Measurements from ENCODE around the gene RGPD5. TPM values are rescaled to one million over a fixed set of nuclear protein-coding genes. Genes with fewer than 3 reads are reported as not detected.
"Not testable (repeated sequence)": the region's sequence is repeated elsewhere in the genome, so short reads cannot be mapped to it uniquely, and the experiment has no call there.

The RGPD5 gene
- total and polyA plus RNA-seq, 7 donors, result 0.92 to 44.1 (median 21.0) TPM

DNA sequence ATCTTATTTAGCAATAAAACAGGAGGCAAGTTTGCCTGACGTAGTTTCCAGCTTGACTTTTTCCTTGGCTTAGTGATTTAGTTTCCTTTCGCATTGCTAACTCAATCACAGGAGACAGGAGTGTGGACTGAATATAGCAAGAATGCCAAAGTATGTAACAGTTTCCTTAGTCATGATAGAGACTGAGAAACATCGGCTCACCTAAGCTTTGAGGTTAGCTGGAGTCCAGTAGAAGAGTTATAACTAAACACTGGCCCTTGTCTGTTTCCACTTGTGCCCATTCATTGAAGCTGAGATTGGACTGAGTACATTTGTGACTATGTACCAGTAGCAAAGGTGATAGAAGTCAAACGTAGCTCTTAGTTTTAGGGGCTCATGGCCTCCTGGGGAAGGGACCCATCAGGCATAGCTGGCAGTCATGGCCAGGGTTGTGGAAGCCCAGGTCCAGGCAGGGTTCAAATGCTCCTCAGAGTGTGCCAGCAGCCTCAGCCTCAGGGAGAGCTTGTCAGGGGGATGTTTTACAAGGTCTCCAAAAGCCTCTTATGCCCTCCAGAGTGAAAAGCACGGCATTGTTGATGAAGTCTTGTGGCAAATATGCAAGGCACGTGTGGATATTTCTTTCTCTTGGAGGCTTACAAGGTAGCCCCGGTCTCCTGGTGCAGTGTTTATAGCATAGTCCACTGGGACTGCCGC, 103.8 kb downstream of the RGPD5 start:
- H3K4me3 ChIP-seq; H3K27ac ChIP-seq; H3K4me1 ChIP-seq; intact Hi-C loops (cut with DNase I); DNase-seq; H3K9me3 ChIP-seq; H3K36me3 ChIP-seq; H3K27me3 ChIP-seq: not testable (repeated sequence)
- no CpG with 5 or more reads among the region's 8 CpGs for WGBS, 2 donors

DNA sequence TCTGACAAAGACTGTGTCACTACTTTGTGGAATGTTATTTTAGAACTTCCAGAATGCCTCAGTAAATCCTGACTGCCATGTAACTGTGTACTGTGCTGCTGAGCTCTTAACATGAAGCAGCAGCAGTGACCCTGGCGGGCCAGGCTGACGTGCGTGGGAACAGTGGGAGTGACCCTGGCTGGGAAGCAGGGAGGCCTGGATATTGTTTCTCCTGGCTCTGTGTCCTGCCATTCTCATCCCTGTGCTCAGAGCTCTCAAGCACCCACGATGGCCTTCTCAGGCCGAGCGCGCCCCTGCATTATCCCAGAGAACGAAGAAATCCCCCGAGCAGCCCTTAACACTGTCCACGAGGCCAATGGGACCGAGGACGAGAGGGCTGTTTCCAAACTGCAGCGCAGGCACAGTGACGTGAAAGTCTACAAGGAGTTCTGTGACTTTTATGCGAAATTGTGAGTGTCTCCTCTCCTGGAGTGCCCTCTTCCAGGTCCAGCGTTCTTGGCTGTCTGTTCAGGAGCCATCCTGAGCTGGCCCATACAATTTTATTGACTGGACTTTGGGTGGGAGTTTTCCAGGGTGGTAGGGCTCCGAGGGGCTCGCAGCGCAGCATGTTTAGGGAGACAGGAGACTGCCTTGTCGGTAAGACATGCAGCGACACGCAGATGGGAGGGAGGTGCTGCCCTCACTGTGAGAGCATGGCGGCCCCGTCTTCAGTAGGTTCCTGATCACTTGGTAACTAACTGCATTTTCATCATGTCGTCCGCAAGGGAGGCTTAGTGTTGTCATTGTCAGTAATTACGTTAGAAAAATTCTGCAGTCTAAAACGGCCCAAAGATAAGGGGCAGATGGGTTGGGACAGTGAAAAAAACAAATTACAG, 104.6 kb downstream of the RGPD5 start, which contains the start of gene LIMS3:
Gene LIMS3 (plus strand): TSS at position 227 of the 875 bp plus-strand sequence. CDS start 41 bp downstream, at position 268.
- WGBS, 2 donors, result no CpG with 5 or more reads among the region's 28 CpGs
- H3K4me1 ChIP-seq; intact Hi-C loops (cut with DNase I); H3K27ac ChIP-seq; H3K9me3 ChIP-seq; H3K4me3 ChIP-seq; H3K27me3 ChIP-seq; DNase-seq; H3K36me3 ChIP-seq: not testable (repeated sequence)

DNA sequence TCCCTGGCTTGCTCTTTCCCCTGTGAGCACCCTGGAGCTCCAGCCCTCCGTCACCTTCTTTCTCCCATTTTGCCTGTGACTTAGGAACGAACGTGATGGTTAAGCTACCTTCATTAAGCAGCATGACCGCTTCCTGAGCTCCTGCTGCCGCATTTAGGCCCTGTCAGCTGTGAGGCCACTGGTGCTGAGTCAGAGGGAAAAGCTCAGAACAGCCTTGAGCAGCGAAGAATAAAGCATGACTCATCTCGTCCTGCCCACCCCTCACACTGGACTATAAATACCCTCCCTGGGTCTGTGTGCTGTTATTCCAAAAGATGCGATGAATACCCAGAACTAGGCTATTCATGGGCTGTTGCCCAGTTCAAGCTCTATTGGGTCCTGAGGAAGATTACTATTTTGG, 111.7 kb downstream of the RGPD5 start:
- H3K27me3 ChIP-seq; H3K27ac ChIP-seq; H3K36me3 ChIP-seq; H3K4me1 ChIP-seq; H3K4me3 ChIP-seq; intact Hi-C loops (cut with DNase I); H3K9me3 ChIP-seq; DNase-seq: not testable (repeated sequence)
- no CpG with 5 or more reads among the region's 8 CpGs for WGBS, 2 donors

Other genes starting within 250 kb of the RGPD5 start
- gene SEPTIN10, start 180.3 kb upstream of the RGPD5 start, total RNA-seq, result 100 to 1,000 TPM; 122 to 178 (median 161) TPM
- gene SEPTIN10, start 180.3 kb upstream of the RGPD5 start, polyA plus RNA-seq, result 10 to 100 TPM; 36.1 to 58.3 (median 51.1) TPM
- 10 to 100 TPM; 19.4 to 29.3 (median 23.6) TPM for gene SOWAHC, start 179.9 kb upstream of the RGPD5 start, total RNA-seq
- 10 to 100 TPM; 16.4 to 27.5 (median 18.6) TPM for gene SOWAHC, start 179.9 kb upstream of the RGPD5 start, polyA plus RNA-seq
- 1 to 10 TPM; 4.1 to 9.7 (median 5.9) TPM for gene LIMS3, start 104.4 kb downstream of the RGPD5 start, total RNA-seq
- 1 to 10 TPM in 1 of 3 donors, under 1 TPM in 1, not detected in 1; 0.29 to 1.4 TPM for gene LIMS3, start 104.4 kb downstream of the RGPD5 start, polyA plus RNA-seq

Data from sigmoid colon (tissue), 7 donors.